Raji (cell line): ENCODE measurements around the gene CHD6.

Experiments used
- POLR2A ChIP-seq: IDR thresholded peaks from 2 replicates; pipeline ENCODE4 v1.6.1; 2011; ENCODE audit warnings: low read depth, low read length, control low read depth; ENCODE audit not compliant: insufficient read depth

Gene CHD6, protein sequence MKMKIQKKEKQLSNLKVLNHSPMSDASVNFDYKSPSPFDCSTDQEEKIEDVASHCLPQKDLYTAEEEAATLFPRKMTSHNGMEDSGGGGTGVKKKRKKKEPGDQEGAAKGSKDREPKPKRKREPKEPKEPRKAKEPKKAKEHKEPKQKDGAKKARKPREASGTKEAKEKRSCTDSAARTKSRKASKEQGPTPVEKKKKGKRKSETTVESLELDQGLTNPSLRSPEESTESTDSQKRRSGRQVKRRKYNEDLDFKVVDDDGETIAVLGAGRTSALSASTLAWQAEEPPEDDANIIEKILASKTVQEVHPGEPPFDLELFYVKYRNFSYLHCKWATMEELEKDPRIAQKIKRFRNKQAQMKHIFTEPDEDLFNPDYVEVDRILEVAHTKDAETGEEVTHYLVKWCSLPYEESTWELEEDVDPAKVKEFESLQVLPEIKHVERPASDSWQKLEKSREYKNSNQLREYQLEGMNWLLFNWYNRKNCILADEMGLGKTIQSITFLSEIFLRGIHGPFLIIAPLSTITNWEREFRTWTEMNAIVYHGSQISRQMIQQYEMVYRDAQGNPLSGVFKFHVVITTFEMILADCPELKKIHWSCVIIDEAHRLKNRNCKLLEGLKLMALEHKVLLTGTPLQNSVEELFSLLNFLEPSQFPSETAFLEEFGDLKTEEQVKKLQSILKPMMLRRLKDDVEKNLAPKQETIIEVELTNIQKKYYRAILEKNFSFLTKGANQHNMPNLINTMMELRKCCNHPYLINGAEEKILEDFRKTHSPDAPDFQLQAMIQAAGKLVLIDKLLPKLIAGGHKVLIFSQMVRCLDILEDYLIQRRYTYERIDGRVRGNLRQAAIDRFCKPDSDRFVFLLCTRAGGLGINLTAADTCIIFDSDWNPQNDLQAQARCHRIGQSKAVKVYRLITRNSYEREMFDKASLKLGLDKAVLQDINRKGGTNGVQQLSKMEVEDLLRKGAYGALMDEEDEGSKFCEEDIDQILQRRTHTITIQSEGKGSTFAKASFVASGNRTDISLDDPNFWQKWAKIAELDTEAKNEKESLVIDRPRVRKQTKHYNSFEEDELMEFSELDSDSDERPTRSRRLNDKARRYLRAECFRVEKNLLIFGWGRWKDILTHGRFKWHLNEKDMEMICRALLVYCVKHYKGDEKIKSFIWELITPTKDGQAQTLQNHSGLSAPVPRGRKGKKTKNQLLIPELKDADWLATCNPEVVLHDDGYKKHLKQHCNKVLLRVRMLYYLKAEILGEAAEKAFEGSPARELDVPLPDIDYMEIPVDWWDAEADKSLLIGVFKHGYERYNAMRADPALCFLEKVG (N-terminal part only)

DNA sequence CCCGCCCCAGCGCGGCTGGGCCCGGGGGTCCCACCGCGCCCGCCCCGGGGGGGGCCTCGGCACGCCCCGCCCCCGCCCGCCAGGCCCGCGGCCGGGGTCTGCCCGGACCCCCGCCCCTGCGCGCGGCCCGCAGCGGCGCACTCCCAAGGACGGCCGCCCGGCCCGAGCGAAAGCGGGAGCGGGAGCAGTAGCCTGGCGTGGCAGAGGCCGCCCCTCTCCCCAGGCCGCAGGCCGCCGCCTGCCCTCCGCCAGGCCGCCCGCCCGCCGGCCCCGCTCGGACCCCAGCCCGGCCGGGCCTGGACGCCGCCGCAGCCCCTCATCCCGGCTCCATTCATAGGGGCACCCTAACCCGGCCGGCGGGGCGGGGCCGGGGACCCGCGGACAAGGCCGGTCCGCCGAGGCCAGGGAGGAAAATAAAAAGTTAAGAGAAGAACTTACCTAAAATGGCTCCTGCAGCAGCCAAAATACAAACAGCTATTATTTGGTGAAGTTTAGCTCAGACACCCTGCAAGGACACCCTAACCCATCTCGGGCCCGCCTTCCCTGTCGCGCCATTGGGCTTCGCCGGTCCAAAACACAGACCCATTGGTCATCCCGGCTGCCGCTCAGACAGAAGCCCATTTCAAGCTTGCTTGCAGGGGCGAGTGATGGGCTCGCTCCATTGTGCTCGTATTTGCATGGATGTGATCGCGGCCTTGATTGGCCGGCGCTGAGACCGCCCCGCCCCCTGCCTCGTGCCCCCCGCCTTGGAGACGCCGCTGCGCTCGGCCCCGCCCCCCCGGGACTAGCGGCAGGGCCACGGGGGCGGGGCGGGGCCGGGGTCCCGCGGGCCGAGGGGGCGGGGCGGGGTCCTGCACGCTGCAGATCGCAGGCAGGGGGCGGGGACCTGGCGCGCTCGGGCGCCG lies at the start of gene CHD6:
TSS of gene CHD6 (minus strand) at position 476 of the 905 bp plus-strand sequence. CDS start 67,040 bp downstream, outside the sequence.
- 0 out of 2 replicates have a peak, but pooled peaks have one; percentile 29 for TF ChIP-seq POLR2A

DNA sequence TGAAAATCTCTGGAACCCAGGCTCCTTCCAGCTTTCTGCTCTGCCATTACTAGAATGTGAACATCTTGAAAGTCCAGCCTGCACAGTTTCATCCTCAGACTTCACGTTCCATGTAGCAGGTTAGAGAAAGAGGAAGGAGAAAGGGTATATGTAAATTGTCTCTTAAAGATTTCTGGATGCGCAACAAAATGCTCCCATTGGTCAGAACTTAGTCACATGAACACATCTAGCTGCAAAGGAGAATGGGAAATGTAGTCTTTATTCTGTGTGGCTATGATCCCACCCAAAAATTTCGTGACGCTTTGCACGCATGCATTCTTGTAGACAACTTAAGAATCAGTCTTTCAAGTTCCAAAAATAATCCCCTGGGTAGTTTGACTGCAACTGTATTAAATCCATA lies 46.4 kb upstream of the CHD6 start:
- TF ChIP-seq POLR2A, result peak; percentile 37; the same call in 1 of the 2 replicates

DNA sequence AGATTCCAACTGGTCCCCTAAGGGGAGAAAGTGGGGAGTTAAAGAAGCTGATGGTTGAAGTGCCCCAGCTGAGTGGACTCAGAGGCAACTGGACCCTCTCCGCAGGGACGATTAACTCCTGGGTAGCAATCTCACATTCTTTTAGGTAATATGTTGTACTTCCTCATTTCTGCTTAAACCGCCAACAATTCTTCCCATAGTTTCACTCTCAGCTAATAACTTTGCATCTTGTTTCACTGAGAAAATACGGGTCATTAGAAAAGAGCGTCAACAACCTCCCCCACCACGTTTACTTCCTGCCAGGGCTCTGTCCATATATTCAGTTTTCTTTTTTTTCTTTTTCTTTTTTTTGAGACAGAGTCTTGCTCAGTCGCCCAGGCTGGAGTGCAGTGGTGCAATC lies 39.5 kb upstream of the CHD6 start:
- TF ChIP-seq POLR2A, result no peak

DNA sequence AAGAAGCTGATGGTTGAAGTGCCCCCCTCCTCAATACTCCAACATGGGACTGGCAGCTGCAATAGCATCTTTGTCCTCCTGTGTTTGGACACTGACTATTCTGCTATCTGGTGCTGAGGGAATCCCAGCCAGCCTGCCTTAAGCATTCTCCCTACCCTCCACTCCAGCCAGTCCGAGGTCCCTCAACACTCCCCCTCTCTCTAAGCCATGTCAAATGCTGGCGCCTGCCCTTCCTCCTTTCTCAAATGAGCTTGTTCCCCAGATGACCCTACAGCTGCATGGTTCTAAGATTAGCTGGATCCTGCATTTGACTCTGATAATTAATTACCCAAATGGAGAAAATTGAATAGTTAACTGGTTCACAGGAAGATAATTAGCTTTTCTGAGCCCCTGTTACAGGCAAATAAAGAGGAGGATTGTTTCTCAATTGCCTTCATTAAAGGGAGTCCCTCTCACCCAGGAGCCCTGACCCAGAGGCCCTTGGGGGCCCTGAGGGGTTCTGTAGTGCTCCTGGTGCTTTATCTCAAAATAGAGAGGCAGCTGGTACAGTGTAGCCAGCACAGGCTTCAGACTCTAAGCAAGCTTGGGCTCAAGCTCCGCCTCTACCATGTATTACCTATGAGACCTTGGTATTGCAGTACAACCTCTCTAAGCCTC lies 37.9 kb upstream of the CHD6 start:
- TF ChIP-seq POLR2A, result no peak

DNA sequence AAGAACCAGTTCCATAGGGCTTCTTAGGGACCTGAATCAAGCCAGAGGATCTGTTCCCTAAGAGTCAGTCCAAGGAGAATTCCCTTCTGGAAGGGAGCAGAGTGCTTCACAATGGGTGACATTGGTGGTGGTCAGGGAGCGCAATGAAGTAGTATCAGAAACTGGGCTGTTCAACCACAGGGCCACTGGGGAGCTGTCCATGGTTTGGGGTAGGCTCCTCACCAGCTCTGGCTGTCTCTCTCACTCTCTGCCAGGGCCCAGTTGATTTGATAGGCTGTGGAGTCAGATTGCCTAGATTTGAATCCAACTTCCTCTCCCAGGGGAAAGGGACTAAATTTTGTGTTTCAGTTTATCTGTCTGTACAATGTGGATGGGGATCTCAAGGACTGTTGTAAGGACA lies 36.7 kb upstream of the CHD6 start:
- no peak for TF ChIP-seq POLR2A

GRCh38 chr20:41654292-41654691 lies 36.1 kb upstream of the CHD6 start:
- TF ChIP-seq POLR2A, result no peak

- TF ChIP-seq POLR2A, result no peak
Measured at GRCh38 chr20:41650231-41650948, 32.2 kb upstream of the CHD6 start.

DNA sequence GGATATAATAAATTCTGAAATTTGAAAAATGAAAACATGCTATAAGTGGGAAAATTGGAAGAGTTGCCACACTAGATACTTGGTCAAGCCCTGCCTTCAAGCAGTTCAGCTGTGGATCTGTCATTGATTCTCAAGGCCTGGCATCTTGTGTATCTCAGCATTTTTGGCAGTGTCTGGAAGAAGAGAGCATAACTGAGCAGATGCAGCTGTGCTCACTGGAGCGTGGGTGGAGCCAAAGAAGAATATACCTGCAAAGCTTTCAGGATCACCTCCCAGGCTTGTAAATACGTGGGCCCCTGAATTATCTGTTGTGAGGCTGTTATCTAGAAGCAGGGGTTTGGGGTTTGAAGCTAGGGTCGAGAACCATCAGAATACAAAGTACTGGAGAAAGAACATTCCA lies 31.3 kb upstream of the CHD6 start:
- no peak for TF ChIP-seq POLR2A

DNA sequence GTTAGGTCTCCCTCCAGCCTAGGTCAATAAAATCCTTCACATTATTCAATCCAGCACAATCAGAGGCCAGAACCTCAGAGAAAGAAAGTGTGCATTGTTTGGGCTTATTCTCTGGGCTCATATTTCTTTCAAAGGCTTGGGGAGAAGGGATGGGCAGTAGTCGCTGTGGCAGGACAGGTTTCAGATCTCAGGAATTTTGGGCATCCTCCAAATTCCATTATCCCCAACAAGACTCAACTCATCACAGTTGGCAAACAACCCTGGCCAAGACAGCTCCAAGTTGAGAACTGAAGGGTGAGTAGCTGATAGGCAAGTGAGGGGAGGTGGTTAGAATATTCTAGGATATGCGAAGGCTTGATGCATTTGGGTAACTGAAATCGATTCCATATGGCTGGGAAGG lies 27.2 kb upstream of the CHD6 start:
- TF ChIP-seq POLR2A, result no peak

DNA sequence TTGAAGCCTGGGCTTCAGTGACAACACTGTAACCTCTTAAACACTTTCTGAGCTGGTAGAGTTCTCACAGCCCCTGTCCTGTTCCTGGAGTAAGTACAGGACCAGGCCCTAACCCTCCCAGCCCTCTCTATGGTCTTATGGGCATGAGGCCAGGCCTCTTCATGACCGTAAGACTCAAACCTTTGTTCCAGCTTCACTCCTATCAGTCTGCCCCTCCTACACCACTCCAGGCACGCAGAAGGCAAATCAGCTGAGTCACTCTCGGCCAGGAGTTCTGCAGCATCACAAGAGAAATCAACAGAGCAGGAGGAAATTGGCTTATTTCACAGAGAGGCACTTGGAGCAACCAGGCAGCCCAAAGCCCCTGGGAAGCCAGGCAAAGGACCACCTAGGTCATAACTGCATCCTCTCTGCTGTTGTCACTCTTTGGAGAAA lies 25.3 kb upstream of the CHD6 start:
- TF ChIP-seq POLR2A, result no peak

GRCh38 chr20:41639630-41640029 lies 21.5 kb upstream of the CHD6 start:
- no peak for TF ChIP-seq POLR2A

DNA sequence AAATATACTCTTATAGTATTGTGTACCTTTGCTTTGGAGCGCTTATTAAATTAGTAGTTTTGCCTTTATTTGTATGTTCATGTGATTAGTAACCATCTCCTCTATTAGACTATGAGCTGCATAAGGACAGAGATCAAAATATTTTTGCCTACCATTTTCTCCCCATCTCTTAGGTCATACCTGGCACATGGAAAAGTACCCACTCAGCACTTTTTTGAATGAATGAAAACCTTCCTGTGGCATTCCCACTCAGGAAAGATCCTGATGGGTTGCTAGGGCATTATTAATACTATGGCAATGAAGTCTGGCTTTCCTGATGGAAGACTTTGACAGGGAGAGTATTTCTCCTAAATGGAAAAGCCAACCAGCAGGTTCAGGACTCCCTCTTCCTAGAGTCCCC lies 20.3 kb upstream of the CHD6 start:
- no peak for TF ChIP-seq POLR2A

- TF ChIP-seq POLR2A, result no peak
Measured at GRCh38 chr20:41635158-41635557, 17.0 kb upstream of the CHD6 start.
